ENCODE data around the gene THBD. TPM values are rescaled to one million over a fixed set of nuclear protein-coding genes. Genes with fewer than 3 reads are reported as not detected.

THBD gene
- total RNA-seq, 1 donor from 2014 or later: 22.7 TPM

DNA sequence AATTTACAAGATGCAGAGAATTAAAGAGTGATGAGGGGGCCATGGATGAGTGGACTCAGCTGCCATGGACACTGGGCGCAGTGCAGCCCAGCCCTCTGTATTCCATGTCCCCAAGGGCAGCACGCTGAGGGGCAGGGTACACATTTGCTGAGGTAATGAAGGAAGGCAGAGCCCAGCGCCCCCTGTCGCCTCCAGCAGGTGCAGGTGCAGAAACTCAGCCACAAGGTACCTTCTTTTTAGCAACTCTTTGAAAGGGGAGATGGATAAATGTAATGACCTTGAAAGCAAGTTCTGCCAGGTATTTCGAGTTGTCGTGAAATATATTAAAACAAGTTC lies 29.5 kb upstream of the THBD start:
- no peak for TF ChIP-seq EZH2 (IDR thresholded peaks at IDR 0.05; ENCODE audit: insufficient read depth, low read length)
- TF ChIP-seq, protein P1, sequence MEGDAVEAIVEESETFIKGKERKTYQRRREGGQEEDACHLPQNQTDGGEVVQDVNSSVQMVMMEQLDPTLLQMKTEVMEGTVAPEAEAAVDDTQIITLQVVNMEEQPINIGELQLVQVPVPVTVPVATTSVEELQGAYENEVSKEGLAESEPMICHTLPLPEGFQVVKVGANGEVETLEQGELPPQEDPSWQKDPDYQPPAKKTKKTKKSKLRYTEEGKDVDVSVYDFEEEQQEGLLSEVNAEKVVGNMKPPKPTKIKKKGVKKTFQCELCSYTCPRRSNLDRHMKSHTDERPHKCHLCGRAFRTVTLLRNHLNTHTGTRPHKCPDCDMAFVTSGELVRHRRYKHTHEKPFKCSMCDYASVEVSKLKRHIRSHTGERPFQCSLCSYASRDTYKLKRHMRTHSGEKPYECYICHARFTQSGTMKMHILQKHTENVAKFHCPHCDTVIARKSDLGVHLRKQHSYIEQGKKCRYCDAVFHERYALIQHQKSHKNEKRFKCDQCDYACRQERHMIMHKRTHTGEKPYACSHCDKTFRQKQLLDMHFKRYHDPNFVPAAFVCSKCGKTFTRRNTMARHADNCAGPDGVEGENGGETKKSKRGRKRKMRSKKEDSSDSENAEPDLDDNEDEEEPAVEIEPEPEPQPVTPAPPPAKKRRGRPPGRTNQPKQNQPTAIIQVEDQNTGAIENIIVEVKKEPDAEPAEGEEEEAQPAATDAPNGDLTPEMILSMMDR (IDR thresholded peaks at IDR 0.05; ENCODE audit: insufficient read depth, low read depth, low read length): no peak
- H3K79me2 ChIP-seq (ENCODE audit: insufficient read depth, low read length): no peaks in the 10 kb centered on the region
- no peak overlapping the region for H3K9ac ChIP-seq (ENCODE audit: low read length)
- no peaks in the 10 kb centered on the region for H3K9me3 ChIP-seq (ENCODE audit: insufficient read depth, low read depth, low read length)
- H3K4me3 ChIP-seq (ENCODE audit: insufficient read depth, low read depth, low read length): no peak overlapping the region
- Mint-ChIP-seq H3K9me3 (ENCODE audit: unreplicated experiment) (peaks cover 1% of the 10 kb centered on the region), H3K4me1 (ENCODE audit: low read depth, unreplicated experiment) (no peaks in the 10 kb centered on the region), H3K27me3 (ENCODE audit: low read depth, unreplicated experiment) (peaks cover 14% of the 10 kb centered on the region), H3K36me3 (ENCODE audit: low read depth, unreplicated experiment) (no peaks in the 10 kb centered on the region), H3K27ac (ENCODE audit: unreplicated experiment) (no peak overlapping the region), H3K4me3 (ENCODE audit: unreplicated experiment) (no peak overlapping the region)
- no peaks in the 10 kb centered on the region for H3K36me3 ChIP-seq (ENCODE audit: insufficient read depth, low read length)
- DNase-seq (ENCODE audit: low read depth) (no peak), FAIRE-seq (no peak)
- H3K4me2 ChIP-seq (ENCODE audit: low read length): no peak overlapping the region
- no peaks in the 10 kb centered on the region for H4K20me1 ChIP-seq (ENCODE audit: insufficient read depth, low read length)
- no peaks in the 10 kb centered on the region for H3K4me1 ChIP-seq (ENCODE audit: insufficient read depth, low read length)
- no peaks in the 10 kb centered on the region for H3K27me3 ChIP-seq (ENCODE audit: insufficient read depth, low read length)
- no peak overlapping the region for H2AFZ ChIP-seq (ENCODE audit: low read depth, low read length)
- H3K27ac ChIP-seq (ENCODE audit: low read depth, low read length): no peak overlapping the region

DNA sequence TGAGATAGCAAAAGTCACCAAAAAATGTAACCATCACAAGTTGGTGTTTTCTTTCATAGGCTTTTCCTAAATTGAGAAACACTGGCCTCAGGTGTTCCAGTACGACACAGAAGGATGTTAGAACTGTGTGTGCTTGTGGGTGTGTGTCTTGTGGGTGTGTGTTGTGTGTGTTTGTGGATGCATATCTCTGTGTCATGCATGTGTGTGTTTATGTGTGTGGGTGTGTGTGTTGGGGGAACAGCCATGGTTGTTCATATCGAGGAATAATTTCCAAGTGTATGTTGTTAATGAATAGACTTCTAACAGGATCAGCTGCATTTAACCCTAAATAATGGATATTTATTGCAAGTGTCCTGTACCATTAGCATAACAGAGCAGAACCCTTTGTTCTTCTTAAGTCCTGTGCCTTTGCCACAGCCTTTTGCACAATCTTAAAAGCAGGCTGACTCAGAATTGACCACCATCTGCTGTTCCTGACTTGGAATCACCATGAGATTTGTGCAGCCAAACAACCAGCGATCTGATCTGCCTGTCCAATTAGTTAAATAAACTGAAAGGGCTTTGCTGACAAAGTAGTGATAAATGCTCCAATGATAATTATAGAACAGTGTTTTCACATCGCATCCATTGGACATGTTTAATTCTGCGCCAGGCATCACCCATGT lies 29.0 kb upstream of the THBD start:
- no peaks in the 10 kb centered on the region for H3K79me2 ChIP-seq (ENCODE audit: insufficient read depth, low read length)

DNA sequence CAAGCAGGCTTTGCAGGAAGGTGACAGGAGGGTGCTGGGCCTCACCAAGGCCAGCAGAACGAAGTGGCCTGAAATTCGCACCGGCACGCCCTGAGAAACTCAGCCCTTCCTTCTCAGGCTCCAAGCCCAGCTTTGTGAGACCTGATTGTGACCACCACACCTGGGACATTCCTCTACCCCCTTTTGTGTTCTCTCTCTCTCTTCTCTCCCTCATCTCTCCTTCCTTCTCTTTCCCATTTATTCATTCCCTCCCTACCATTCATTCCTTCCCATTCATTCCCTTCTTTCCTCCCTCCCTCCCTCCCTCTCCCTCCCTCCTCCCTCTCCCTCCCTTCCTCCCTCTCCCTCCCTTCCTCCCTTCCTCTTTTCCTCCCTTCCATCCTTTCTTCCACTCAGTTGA lies 27.8 kb upstream of the THBD start:
- no peaks in the 10 kb centered on the region for H3K9me3 ChIP-seq (ENCODE audit: insufficient read depth, low read depth, low read length)
- FAIRE-seq: no peak
- no peaks in the 10 kb centered on the region for H3K36me3 ChIP-seq (ENCODE audit: insufficient read depth, low read length)
- H2AFZ ChIP-seq (ENCODE audit: low read depth, low read length): no peak overlapping the region
- H3K9me3 Mint-ChIP-seq (ENCODE audit: unreplicated experiment): peaks cover under 1% of the 10 kb centered on the region
- H3K4me3 ChIP-seq (ENCODE audit: insufficient read depth, low read depth, low read length): no peak overlapping the region
- H3K27me3 ChIP-seq (ENCODE audit: insufficient read depth, low read length): no peaks in the 10 kb centered on the region
- H3K36me3 Mint-ChIP-seq (ENCODE audit: low read depth, unreplicated experiment): no peaks in the 10 kb centered on the region
- no peaks in the 10 kb centered on the region for H3K4me1 ChIP-seq (ENCODE audit: insufficient read depth, low read length)
- H3K27ac ChIP-seq (ENCODE audit: low read depth, low read length): no peak overlapping the region
- H3K27ac Mint-ChIP-seq (ENCODE audit: unreplicated experiment): no peak overlapping the region
- H4K20me1 ChIP-seq (ENCODE audit: insufficient read depth, low read length): no peaks in the 10 kb centered on the region
- no peak overlapping the region for H3K9ac ChIP-seq (ENCODE audit: low read length)
- H3K27me3 Mint-ChIP-seq (ENCODE audit: low read depth, unreplicated experiment): peaks cover 16% of the 10 kb centered on the region
- H3K4me2 ChIP-seq (ENCODE audit: low read length): no peak overlapping the region
- no peak for DNase-seq (ENCODE audit: low read depth)
- no peak for TF ChIP-seq EZH2 (IDR thresholded peaks at IDR 0.05; ENCODE audit: insufficient read depth, low read length)
- TF ChIP-seq, protein P1 (IDR thresholded peaks at IDR 0.05; ENCODE audit: insufficient read depth, low read depth, low read length): no peak
- H3K4me3 Mint-ChIP-seq (ENCODE audit: unreplicated experiment): no peak overlapping the region
- no peaks in the 10 kb centered on the region for H3K4me1 Mint-ChIP-seq (ENCODE audit: low read depth, unreplicated experiment)
- H3K79me2 ChIP-seq (ENCODE audit: insufficient read depth, low read length): no peaks in the 10 kb centered on the region

More for the DNA sequence above, 29.0 kb upstream of the THBD start:
- no peaks in the 10 kb centered on the region for H3K36me3 Mint-ChIP-seq (ENCODE audit: low read depth, unreplicated experiment)
- peaks cover 1% of the 10 kb centered on the region for H3K9me3 Mint-ChIP-seq (ENCODE audit: unreplicated experiment)
- H3K4me1 ChIP-seq (ENCODE audit: insufficient read depth, low read length): no peaks in the 10 kb centered on the region
- H3K27ac ChIP-seq (ENCODE audit: low read depth, low read length): no peak overlapping the region
- no peak overlapping the region for H3K27ac Mint-ChIP-seq (ENCODE audit: unreplicated experiment)
- H3K27me3 Mint-ChIP-seq (ENCODE audit: low read depth, unreplicated experiment): peaks cover 14% of the 10 kb centered on the region
- H3K36me3 ChIP-seq (ENCODE audit: insufficient read depth, low read length): no peaks in the 10 kb centered on the region
- no peaks in the 10 kb centered on the region for H3K9me3 ChIP-seq (ENCODE audit: insufficient read depth, low read depth, low read length)
- H3K4me3 Mint-ChIP-seq (ENCODE audit: unreplicated experiment): no peak overlapping the region
- no peak overlapping the region for H3K4me2 ChIP-seq (ENCODE audit: low read length)
- no peaks in the 10 kb centered on the region for H3K27me3 ChIP-seq (ENCODE audit: insufficient read depth, low read length)
- no peak overlapping the region for H2AFZ ChIP-seq (ENCODE audit: low read depth, low read length)
- FAIRE-seq (no peak), DNase-seq (ENCODE audit: low read depth) (peak; percentile 49)
- TF ChIP-seq, protein P1 (IDR thresholded peaks at IDR 0.05; ENCODE audit: insufficient read depth, low read depth, low read length): no peak
- TF ChIP-seq EZH2 (IDR thresholded peaks at IDR 0.05; ENCODE audit: insufficient read depth, low read length): no peak
- H3K4me3 ChIP-seq (ENCODE audit: insufficient read depth, low read depth, low read length): no peak overlapping the region
- no peaks in the 10 kb centered on the region for H3K4me1 Mint-ChIP-seq (ENCODE audit: low read depth, unreplicated experiment)
- H4K20me1 ChIP-seq (ENCODE audit: insufficient read depth, low read length): no peaks in the 10 kb centered on the region
- no peak overlapping the region for H3K9ac ChIP-seq (ENCODE audit: low read length)
